GM06990 (cell line): ENCODE measurements around the gene AGAP1.

Experiments
- DNase-seq: peaks from one replicate; pipeline ENCODE4 v3.0.0-alpha.2; 2011; ENCODE audit not compliant: insufficient read length; ENCODE audit errors: extremely low read depth
- H3K27me3 ChIP-seq: replicated peaks from 2 replicates; pipeline ENCODE4 v1.6.0; 2011; ENCODE audit warnings: low read length; ENCODE audit not compliant: control insufficient read depth, insufficient read depth
- H3K36me3 ChIP-seq: 2 replicates; pipeline ENCODE4 v1.5.1; 2011; ENCODE audit warnings: low read length; ENCODE audit not compliant: control insufficient read depth, insufficient read depth
- H3K4me3 ChIP-seq: replicated peaks from 2 replicates; pipeline ENCODE4 v1.5.1; 2011; ENCODE audit warnings: low read depth, mild to moderate bottlenecking, control low read depth, low read length
- CTCF ChIP-seq: IDR thresholded peaks from 2 replicates; pipeline ENCODE4 v1.5.1; 2011; ENCODE audit warnings: low read length, control low read depth, mild to moderate bottlenecking, inconsistent platforms; ENCODE audit not compliant: insufficient read depth, poor library complexity, severe bottlenecking

The AGAP1 gene

GRCh38 chr2:236161531-236161930 is 667.7 kb downstream of the AGAP1 start:
- no peak overlapping the region for H3K4me3 ChIP-seq
- H3K27me3 ChIP-seq: peaks cover 1% of the 10 kb centered on the region
- H3K36me3 ChIP-seq: no peaks in the 10 kb centered on the region
- no peak for TF ChIP-seq CTCF
- DNase-seq: no peak

- TF ChIP-seq CTCF: no peak
- Histone ChIP-seq H3K4me3 (no peak overlapping the region), H3K36me3 (no peaks in the 10 kb centered on the region), H3K27me3 (peaks cover 1% of the 10 kb centered on the region)
- no peak for DNase-seq
These were observed 668.4 kb downstream of the AGAP1 start for GRCh38 chr2:236162031-236162845.

GRCh38 chr2:236162882-236163470 is 669.1 kb downstream of the AGAP1 start:
- Histone ChIP-seq H3K4me3 (no peak overlapping the region), H3K36me3 (no peaks in the 10 kb centered on the region), H3K27me3 (peaks cover 1% of the 10 kb centered on the region)
- no peak for TF ChIP-seq CTCF
- no peak for DNase-seq

- no peak for TF ChIP-seq CTCF
- no peak for DNase-seq
- Histone ChIP-seq H3K36me3 (no peaks in the 10 kb centered on the region), H3K27me3 (peaks cover 1% of the 10 kb centered on the region), H3K4me3 (no peak overlapping the region)
These were observed 669.8 kb downstream of the AGAP1 start for GRCh38 chr2:236163471-236164200.

GRCh38 chr2:236164201-236164924 is 670.5 kb downstream of the AGAP1 start:
- Histone ChIP-seq H3K27me3 (peaks cover 1% of the 10 kb centered on the region), H3K4me3 (no peak overlapping the region), H3K36me3 (no peaks in the 10 kb centered on the region)
- no peak for DNase-seq
- TF ChIP-seq CTCF: no peak
